Activated CD4-positive, alpha-beta T cell treated with anti-CD3 and anti-CD28 coated beads for 1 hour (primary cell): ENCODE results near the gene KHK.

ENCODE experiments used
- DNase-seq: peaks from one replicate; pipeline ENCODE4 v3.0.0-alpha.2; 2020

KHK gene

DNA sequence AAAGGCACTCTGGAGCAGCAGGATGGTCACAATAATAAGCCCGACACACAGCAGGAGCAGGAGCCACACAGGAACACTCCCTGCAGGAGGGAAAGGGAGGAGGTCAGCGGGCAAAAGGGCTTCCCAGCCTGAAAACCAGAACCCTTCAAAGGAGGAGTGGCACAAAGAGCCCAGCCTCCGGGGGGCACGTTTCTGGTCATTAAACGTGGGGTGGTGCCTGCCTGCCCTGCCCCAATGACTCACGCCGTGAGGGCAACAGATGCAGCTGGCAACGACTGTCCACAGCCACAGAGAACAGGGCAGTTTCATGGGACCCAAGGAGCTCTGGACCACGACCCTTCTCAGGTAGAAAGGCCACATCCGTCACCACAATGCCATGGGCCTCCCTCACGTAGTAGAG lies 44.9 kb downstream of the KHK start:
- no peak for DNase-seq

GRCh38 chr2:27133195-27133875 lies 46.8 kb downstream of the KHK start:
- no peak for DNase-seq

DNA sequence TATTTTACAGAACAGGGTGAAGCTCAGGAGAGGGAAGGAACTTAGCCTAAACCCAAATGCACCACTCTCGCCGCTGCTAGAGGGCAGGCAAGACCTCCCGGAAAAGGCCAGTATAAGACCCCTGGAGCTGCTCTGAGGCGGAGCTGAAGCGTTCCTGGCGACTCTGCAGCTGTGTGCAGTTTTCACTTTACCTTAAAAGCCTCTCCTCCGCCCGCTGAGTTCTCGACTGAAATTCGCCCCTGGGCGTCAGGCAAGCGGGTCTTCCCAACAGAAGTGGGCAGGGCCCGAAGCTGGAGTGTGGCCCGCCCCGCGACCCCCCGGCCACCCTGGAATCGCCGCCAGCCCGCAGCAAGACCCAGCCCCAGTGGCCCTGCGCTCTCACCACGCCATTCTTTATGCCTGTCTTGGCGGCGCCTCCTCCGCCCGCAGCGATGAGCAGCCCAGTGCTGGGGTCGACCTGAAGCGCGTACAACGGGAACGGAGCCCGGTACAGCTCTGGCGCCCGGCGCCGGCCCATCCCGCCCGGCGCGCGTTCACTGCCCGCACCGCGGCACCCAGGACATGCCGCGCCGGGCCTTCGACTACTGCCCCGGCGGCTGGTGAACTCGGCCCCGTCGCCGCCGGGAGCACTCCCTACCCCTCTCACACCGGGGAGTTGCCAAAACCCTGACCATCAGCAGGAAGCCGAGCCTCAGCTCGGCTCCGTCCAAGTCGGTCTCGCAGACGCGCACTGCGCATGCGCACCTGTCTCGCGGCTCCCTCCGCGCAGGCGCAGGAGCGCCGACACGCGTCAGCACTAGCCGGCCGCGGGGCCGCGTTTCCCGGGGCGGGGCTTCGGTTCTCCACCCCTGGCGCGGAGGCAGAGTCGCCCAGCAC lies 47.6 kb downstream of the KHK start, which contains the start of gene PREB:
Gene PREB, minus strand, starts transcription at position 732 of the 876 bp plus-strand sequence. Its CDS starts 215 bp downstream, at position 517.
- peak; percentile 98 for DNase-seq

GRCh38 chr2:27134781-27135477 lies 48.4 kb downstream of the KHK start:
- DNase-seq: no peak

DNA sequence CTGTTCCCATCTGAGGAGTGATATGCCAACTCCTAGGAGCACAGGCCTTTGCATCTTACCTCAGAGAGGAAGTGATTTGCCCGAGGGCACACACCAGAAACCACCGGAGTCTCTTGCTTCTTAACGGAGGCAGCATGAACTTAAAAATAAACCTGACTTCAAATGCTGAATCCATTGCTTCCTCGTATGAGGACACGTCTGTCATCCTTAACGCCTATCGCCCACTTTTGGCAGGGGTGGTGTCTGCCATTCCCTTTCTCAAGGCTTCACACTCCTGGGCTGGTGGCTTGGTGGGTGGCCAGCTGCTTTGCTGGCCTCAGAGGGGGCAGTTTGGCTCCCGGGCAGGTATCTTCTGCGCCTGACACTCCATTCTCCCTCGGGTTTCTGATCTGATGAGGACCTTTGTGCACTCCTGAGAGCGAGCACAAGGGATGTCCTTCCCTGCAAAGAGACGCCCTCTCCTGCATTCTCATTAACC lies 48.9 kb downstream of the KHK start:
- no peak for DNase-seq

DNA sequence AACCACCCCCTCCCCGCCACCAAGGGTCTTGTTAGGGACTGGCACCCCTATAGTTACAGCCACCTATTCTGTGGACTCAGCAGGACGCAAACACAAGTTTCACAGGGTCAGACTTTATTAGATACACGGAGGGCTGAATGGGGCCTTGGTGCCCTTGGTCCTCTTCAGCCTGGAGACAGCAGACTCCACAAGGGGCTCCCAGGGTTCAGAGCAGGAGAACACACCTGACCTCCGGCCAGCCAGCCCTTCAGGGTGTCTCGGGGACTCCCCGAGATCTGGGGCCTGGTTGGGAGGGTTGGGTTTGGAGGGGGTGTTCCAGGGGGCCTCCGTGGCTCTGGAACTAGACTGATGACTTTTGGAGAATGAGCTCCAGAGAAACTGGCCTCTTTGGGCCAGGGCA lies 50.2 kb downstream of the KHK start:
- no peak for DNase-seq

GRCh38 chr2:27137322-27137935 lies 50.9 kb downstream of the KHK start:
- DNase-seq: no peak

GRCh38 chr2:27138111-27138510 lies 51.5 kb downstream of the KHK start:
- DNase-seq: no peak

DNA sequence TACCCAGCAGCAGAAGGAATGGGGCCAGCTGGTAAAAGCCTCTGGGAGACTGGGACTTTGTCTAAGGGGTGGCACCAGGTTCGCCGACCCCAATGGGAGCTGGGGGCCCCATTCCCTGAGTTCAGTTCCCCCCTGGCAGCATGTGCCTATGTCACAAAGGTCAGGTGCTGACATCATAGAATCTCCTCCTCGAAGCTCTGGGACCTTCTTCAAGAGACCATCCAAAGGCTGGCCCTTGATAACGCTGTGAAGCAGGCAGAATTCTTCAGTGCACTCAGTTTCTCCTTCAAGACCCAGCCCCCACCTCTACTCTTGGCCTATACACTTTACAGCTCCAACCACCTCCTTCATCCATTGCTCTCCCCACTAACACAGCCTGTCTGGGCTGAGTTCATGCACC lies 52.7 kb downstream of the KHK start, which contains the start of gene PRR30:
Gene PRR30, minus strand, starts transcription at position 101 of the 400 bp plus-strand sequence. CDS start 1,081 bp downstream, outside the sequence.
- DNase-seq: no peak

DNA sequence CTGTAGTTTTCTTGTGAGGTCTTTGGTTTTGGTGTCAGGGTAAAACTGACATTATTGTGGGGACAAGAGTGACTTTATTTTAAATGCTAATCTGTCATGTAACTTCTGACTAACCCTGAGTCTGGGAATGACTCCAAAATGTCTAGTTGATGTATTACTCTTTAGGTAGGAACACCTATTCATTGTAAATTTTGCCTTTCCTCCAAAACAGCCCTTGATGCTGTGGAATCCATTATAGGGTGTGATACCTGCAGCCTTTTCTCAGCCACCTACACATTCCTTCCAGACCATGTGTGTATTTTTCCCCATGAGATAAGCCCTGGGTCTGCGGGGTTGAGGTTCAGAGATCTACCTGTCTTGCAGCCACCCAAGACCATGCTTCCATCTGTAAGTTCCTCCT lies 56.7 kb downstream of the KHK start:
- DNase-seq: no peak

DNA sequence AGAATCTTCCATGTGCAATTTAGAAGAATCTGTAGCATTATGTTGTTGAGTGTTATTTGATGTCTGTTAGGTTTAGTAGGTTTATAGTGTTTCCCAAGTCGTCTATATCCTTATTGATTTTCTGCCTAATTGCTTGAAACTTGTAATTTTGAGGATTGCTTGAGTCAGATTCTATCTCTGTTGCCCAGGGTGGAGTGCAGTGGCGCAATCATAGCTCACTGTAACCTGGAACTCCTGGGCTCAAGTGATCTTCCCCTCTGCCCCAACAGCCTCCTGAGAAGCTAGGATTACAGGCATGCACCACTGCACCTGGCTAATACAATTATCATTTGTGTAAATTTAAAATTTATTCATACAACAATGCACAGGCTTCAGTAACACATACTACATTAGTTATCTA lies 59.1 kb downstream of the KHK start:
- no peak for DNase-seq

- DNase-seq: no peak
These were observed 61.4 kb downstream of the KHK start for GRCh38 chr2:27147935-27148334.

GRCh38 chr2:27148801-27149439 lies 62.3 kb downstream of the KHK start, which contains the start of gene TCF23:
Gene TCF23, plus strand, starts transcription at chr2:27149004. Its CDS starts 130 bp downstream, at chr2:27149134.
- DNase-seq: no peak

DNA sequence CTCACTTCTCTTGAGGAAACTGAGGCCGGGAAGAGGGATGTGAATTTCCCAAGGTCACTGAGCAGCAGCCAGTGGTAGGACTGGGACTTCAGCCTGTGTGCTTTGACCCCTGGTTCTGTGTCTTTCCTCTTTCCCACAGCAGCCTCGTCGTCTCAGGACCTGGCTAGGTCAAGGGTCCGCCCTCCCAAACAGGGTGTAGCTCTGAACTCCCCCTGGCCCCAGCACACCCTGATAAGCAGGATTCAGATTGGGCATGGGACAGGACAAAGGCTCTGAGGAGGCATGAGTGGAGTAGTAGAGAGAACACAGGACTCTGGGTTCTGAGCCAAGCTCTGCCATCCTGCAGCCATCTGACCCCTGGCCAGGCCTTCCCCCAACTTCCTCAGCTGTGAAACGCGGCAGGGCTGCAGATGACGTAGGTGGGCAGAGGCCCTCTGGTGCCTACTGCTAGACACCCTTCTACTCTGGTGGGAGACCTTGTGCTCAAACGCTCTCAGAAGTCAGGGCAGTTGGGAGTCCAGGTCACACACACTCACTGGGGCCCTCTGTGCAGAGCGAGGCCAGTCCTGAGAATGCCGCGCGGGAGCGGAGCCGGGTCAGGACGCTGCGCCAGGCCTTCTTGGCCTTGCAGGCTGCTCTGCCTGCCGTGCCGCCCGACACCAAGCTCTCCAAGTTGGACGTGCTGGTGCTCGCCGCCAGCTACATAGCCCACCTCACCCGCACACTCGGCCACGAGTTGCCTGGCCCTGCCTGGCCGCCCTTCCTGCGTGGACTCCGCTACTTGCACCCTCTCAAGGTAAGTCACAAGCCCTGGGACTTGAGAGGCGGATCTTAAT lies 63.2 kb downstream of the KHK start:
- DNase-seq: no peak
